ENCODE measurements around the gene ELOA.
"Not testable (repeated sequence)": the region's sequence is repeated elsewhere in the genome, so short reads cannot be mapped to it uniquely, and the experiment has no call there.

The ELOA gene

DNA sequence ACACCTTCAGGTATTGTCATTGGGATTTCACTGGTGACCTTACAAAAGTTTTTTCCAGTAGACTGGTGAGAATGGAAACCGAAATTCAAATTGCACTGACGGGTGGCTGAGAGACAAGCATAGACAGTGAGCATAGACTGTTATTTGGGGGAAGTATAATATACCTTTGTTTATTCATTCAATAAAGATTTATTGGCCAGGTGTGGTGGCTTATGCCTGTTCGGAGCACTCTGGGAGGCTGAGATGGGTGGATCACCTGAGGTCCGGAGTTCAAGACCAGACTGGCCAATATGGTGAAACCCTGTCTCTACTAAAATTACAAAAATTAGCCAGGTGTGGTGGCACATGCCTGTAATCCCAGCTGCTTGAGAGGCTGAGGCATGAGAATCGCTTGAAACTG, 10.0 kb upstream of the ELOA start:
- DNase-seq (ENCODE audit: low read depth, low spot score); H3K27ac ChIP-seq: not testable (repeated sequence)

DNA sequence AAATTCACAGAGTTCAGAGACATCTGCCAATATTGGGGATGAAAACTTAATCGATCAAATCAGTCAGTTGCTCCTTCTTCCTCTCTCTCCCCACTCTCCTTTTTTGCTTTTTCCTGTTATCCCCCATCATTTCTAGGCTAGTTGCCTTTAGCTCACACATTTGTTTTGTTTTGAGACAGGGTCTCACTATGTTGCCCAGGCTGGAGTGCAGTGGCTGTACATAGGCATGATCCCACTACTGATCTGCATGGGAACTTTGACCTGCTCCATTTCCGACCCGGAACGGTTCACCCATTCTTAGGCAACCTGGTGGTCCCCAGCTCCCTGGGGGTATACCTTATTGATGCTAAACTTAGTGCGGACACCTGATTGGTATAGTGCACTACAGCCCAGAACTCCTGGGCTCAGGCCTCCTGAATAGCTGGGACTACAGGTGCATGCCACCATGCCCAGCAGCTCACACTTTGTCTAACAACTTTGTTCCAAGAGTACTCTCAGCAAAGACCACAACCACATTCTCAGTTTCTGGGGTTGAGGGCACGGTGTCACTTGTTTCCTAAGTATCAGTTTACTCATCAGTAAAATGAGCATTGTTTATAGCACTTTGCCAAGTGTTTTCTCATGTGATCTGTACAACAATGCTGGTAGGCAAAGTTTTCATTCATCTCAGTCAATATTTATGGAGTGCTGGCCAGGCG, 6.7 kb upstream of the ELOA start:
- no peak overlapping the region for H3K27ac ChIP-seq
- DNase-seq (ENCODE audit: low read depth, low spot score), result no peak

DNA sequence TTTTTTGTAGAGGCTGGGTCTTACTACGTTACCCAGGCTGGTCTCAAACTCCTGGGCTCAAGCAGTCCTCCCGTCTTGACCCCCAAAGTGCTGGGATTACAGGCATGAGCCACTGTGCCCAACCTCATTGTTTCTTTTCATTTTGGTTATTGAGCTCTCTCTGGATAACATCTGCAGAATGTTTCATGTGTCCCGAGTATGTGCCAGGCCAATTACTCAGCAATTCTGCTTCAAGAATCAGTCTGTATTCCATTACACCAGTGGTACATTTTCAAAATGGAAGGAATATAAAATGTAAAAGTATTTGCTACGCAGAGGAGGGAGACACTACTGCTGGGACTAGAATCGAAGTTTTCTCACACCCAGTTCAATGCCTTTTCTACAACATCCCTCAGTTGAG, 1.7 kb upstream of the ELOA start:
- H3K27ac ChIP-seq, result no peak overlapping the region
- DNase-seq (ENCODE audit: low read depth, low spot score), result no peak

DNA sequence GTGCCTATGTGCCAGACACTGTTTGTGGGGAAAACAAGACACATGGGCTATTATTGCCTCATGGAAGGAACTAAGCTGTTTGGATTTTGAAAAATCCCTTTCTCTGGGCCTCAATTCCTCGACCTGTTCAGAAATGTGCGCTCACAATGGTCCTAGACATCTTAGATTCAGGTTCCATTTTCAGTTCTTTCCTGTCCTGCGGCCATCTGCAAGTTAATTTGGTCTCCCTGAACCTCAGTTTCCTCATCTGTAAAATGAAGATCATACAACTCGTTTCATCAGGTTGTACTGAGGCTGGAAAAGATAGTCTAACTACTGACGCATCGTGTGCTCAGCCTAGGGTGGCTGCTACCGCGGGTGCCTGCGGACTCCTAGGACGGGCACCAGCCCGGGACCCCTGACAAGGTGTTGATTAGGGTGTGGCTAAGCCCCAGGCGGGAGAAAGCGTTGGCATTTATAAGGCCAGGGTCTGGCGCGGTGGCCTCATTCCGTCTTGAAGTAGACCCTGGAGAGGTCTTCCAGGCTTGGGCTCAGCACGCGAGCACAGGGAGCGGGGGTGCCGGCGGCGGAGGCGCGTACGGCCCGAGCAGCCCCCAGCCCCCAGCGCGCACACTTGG, 493 bp upstream of the ELOA start:
- DNase-seq (ENCODE audit: low read depth, low spot score), result no peak
- peak overlapping the region; percentile 80 for H3K27ac ChIP-seq

DNA sequence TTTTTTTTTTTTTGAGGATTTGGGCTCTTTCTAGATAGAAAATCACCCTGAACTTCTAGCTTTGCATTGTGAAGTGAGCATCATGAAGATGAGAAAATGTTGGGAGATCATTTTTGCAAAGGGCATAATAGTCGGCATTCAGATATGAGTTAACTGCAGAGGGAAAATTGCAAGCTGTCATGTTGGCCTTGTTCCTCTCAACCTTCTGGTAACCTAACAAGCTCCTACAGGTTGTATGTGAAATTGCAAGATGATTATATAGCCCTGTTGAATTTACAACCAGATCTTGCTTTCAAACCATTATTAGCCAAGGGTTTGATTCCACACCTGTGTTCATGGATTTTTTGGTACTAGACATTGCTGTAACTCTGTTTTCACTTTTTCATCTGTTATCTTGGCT, 2.2 kb downstream of the ELOA start:
- no peak for DNase-seq (ENCODE audit: low read depth, low spot score)
- peak overlapping the region; percentile 80 for H3K27ac ChIP-seq

DNA sequence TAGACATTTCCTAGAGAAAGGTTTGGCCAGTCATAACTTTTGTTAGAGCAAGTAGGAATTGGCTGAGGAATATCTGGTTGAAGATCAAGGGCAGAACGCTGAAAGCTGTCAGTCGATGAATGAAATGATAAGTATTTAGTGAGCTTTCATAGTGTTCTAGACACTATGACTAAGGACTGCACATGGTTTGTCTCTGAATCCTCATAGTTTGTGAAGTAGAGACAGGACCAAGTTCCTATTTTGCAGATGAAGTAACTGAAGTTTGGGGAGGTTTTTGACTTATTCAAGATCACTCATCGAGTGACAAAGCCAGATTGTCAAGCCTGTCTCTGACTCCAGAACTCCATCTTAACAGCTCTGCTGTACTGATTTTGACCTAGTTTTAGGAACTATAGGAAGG, 4.7 kb downstream of the ELOA start:
- no peak for DNase-seq (ENCODE audit: low read depth, low spot score)
- H3K27ac ChIP-seq, result no peak overlapping the region

DNA sequence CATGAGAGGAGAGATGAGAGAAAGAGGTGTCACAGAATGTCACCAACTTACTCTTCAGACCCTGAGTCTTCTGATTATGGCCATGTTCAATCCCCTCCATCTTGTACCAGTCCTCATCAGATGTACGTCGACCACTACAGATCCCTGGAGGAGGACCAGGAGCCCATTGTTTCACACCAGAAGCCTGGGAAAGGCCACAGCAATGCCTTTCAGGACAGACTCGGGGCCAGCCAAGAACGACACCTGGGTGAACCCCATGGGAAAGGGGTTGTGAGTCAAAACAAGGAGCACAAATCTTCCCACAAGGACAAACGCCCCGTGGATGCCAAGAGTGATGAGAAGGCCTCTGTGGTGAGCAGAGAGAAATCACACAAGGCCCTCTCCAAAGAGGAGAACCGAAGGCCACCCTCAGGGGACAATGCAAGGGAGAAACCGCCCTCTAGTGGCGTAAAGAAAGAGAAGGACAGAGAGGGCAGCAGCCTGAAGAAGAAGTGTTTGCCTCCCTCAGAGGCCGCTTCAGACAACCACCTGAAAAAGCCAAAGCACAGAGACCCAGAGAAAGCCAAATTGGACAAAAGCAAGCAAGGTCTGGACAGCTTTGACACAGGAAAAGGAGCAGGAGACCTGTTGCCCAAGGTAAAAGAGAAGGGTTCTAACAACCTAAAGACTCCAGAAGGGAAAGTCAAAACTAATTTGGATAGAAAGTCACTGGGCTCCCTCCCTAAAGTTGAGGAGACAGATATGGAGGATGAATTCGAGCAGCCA, 8.0 kb downstream of the ELOA start:
- no peak overlapping the region for H3K27ac ChIP-seq
- no peak for DNase-seq (ENCODE audit: low read depth, low spot score)

DNA sequence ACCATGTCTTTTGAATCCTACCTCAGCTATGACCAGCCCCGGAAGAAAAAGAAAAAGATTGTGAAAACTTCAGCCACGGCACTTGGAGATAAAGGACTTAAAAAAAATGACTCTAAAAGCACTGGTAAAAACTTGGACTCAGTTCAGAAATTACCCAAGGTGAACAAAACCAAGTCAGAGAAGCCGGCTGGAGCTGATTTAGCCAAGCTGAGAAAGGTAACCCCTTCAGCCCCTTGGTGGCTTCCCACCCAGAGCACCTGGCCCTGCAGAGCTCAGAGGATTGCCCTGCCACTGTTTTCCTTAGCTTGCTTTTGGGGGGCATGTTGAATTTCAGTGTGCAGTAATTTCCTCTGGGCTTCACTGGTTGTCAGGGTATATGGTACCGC, 8.5 kb downstream of the ELOA start:
- no peak for DNase-seq (ENCODE audit: low read depth, low spot score)
- no peak overlapping the region for H3K27ac ChIP-seq

DNA sequence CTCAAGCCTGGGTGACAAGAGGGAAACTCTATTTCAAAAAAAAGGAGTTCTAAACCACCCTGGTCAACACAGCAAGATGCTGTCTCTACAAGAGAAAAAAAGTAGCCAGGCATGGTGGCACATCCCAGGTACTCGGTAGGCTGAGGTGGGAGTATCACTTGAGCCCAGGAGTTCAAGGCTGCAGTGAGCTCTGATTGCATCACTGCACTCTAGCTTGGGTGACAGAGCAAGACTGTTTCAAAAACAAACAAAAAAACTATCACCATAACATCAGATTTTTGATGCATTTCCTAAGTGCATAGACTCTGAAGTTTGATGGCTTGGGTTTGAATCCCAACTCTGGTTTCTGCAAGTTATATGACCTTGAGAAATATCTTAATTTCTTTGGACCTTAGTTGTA, 9.6 kb downstream of the ELOA start:
- no peak for DNase-seq (ENCODE audit: low read depth, low spot score)
- H3K27ac ChIP-seq, result no peak overlapping the region

DNA sequence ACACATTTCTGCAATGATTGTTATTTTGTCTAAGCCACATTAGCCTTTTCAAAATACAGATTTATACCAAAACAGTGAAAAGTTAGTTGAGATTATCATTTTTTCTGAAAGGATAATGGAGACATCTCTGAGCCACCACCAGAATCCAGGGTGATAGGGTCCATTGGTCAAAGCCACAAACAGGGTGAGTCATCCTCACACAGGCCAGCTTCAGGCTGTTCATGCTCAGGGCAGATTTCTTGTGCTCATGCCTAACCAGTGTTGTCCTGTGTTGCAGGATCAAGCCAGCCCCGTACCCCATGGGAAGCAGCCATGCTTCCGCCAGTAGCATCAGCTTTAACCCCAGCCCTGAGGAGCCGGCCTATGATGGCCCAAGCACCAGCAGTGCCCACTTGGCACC, 13.4 kb downstream of the ELOA start:
- DNase-seq (ENCODE audit: low read depth, low spot score), result no peak
- H3K27ac ChIP-seq, result no peak overlapping the region

DNA sequence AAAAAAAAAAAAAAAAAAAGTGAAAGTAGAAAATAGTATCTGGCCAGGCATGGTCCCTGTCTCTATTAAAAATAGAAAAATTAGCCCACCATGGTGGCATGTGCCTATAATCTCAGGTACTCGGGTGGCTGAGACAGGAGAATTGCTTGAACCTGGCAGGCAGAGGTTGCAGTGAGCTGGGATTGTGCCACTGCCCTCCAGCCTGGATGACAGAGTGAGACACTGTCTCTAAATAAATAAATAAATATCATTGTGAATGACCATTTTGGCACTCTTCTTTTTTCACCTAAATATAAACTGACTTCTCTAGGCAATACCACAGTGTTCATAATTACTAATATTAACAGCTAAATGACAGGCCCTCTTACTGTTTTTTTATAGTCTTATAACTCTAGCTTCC, 14.5 kb downstream of the ELOA start:
- DNase-seq (ENCODE audit: low read depth, low spot score), result no peak

DNA sequence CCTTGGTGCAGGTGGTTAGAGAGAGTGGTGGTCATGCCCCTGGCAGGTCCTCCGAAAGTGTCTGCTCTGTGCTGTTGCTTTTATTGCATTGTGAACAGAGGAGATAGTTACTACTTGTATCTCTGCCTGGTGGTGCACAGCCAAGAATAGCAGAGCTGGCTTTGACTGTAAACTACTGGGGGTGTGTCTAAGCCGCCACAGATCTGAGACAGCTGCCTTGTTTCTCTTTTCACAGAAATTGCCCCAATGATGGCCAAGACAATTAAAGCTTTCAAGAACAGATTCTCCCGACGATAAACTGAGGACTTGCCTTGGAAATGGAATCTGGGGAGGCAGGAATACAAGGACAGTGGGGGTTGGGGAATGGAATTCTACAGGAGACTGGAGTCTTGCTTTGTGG, 16.0 kb downstream of the ELOA start:
- no peak overlapping the region for H3K27ac ChIP-seq
- DNase-seq (ENCODE audit: low read depth, low spot score), result no peak

More for the DNA sequence above, 14.5 kb downstream of the ELOA start:
- no peak overlapping the region for H3K27ac ChIP-seq

DNA sequence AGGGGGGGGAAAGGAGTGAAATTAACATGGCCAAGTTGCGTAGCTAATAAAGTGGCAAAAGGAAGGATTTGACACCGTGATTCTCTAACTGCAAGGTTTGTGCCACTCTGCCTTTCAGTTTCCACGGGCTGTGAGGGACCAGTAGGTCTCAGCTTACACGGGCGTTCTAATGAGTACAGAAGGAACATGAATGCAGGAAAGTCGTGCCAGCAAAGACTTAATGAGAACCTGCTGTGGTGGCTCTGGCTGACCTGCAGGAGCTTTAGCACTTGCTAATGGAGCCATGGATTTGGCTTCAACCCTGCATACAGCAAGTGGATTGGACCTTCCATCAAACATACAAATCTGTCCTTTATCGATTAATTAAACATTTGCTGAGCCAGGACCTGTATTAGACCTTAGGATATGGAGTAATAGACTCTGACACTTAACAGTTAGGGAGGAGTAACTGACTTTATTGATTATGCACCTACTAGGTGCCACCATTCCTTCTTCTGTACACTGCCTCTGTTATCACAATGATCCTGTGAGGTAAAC, 19.8 kb downstream of the ELOA start:
- DNase-seq (ENCODE audit: low read depth, low spot score), result no peak
- H3K27ac ChIP-seq, result no peak overlapping the region

DNA sequence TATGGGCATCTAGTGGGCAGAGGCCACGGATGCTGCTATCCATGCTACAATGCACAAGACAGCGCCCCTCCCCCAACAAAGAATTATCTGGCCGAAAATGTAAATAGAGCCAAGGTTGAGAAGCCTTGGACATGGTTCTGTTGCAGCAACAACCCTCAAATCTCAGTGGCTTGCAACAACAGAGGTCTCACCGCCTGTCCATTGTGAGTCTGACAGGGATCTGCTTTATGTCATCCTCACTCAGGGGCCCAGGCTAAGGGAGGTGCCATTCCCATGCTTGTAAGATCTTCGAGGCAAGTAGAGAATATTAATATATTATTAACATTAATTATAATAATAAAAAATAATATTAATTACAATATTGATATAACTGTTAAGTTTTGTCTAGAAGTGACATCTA, 25.5 kb downstream of the ELOA start:
- no peak for DNase-seq (ENCODE audit: low read depth, low spot score)
- no peak overlapping the region for H3K27ac ChIP-seq

DNA sequence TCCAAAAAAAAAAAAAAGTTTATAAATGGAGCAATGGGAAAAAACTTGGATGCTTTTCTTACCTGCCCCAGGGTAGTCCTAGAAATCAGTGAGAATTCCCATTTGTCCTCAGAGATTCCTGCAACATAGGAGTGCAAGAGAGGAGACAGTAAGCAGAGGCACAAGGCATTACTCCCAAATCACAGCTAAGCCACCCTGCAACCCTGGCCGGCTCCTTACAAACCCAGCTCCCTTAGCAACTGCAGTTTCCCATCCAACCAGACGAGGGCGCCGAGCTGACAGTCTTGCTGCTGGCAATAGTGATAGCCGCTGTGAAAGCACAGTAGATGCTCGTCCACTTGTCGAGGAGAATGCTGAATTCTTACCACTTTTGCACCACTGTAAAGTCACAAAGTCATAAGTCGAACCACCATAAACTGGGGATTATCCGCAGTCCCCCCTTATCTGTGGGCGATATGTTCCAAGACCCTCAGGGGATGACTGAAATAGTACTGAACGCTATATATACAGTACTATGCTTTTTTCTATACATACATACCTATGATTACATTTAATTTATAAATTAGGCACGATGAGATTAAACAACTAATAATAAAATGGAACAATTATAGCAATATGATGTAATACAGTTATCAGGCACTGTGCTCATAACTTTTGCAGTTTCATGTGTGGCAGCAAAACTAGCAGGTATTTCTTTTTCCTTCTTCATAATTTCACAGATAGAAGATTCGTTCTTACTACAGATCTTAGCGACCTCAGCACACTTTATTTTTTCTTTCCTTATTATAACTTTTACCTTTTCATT, 29.0 kb downstream of the ELOA start:
- H3K27ac ChIP-seq, result no peak overlapping the region

DNA sequence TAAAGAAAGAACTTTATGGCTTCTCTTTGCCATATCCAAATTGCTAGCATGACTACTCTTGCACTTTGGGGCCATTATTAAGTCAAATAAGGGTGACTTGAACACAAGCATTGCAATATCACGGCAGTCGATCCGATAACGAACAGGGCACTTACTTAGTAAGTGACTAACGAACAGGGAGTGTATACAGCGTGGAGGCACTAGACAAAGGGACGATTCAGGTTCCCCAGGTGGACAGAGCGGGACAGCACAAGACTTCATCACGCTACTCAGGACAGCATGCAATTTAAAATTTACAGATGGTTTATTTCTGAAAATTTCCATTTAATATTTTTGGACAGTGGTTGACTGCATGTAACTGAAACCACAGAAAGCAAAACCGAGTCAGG, 29.6 kb downstream of the ELOA start:
- DNase-seq (ENCODE audit: low read depth, low spot score), result no peak
- H3K27ac ChIP-seq, result no peak overlapping the region

More for the DNA sequence above, 29.0 kb downstream of the ELOA start:
- DNase-seq (ENCODE audit: low read depth, low spot score), result no peak

DNA sequence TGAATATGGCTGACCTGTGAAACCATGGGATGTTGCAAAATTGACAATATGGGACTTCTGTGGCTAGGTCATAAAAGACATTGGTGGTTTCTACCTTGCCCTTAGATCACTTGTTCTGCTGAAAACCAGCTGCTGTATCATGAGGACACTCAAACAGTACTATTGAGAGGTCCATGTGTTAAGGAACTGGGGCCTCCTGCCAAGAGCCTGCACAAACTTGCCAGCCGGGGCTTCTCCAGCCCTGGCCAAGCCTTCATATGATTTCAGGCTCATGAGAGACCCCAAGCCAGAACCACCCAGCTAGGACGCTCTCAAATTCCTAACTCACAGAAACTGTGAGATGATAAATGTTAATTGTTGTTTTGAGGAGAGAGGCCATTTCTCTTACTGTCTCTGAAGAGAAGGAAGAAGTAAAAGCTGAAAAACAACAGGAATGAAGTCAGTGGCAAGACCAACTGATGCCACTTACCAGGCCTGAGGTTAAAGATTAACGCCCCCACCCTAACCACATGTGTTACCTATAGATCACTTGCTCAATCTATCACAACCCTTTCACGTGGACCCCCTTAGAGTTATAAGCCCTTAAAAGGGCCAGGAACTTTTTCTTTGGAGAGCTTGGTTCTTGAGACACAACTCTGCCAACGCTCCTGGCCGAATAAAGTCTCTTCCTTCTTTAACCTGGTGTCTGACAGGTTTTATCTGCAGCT, 31.1 kb downstream of the ELOA start:
- no peak for DNase-seq (ENCODE audit: low read depth, low spot score)
- no peak overlapping the region for H3K27ac ChIP-seq

DNA sequence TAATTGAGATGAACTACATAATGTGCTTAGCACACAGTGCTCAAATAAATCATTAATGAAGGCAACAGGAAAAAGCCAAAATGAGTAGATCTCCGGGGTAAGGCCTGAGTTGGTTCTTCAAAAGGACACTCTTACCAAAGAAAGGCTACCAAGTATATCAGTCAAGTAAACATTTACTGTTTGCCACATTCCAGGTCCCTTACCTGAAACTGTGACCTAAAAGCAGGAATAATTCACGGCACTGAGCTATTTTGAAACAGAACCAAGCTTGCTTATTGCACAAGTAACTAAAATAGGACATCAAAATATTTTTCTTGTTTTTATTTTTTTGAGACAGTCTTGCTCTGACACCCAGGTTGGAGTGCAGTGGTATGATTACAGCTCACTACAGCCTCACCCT, 32.9 kb downstream of the ELOA start:
- H3K27ac ChIP-seq, result no peak overlapping the region
- DNase-seq (ENCODE audit: low read depth, low spot score), result no peak

DNA sequence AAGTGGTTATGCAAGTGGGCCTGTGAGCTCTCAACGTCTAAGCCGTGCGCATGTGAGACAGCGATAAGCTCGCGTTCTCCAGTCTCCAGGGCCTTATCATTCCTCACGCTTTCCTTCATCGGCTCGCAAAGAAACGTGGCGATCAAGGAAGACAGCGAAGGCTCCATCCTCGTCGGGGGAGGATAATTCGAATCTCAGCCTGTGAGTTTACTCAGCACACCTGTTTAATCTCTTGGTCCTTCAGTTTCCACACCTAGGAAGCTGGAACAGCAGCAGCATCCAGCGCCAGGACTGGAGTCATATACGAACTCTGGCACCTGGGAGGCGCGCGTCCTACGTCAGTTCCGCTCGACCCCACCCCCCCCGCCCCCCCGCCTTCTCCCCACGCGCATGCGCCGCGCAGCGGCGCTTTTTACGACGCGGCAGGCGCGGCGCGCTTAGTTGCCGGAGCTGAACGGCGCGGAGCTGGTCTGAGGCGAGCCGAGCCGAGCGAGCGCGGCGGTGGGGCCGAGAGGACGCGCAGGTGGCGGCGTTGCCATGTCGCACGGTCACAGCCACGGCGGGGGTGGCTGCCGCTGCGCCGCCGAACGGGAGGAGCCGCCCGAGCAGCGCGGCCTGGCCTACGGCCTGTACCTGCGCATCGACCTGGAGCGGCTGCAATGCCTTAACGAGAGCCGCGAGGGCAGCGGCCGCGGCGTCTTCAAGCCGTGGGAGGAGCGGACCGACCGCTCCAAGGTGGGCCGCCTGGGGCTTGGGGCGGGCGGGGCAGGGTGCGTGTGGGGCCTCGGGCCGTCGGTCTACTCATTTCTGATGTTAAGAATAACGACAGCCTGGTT, 34.9 kb downstream of the ELOA start, which contains the start of gene PITHD1:
Gene PITHD1, plus strand, starts transcription at position 440 of the 836 bp plus-strand sequence. Its CDS starts 98 bp downstream, at position 538.
- H3K27ac ChIP-seq, result peak within 1 kb of the TSS; percentile 73
- DNase-seq (ENCODE audit: low read depth, low spot score), result peak; percentile 40
